HG03457 (cell line): ENCODE measurements around the gene EFR3B.
"Not testable (repeated sequence)": the region's sequence is repeated elsewhere in the genome, so short reads cannot be mapped to it uniquely, and the experiment has no call there.

Source experiments
- ATAC-seq: cut with Tn5 transposase; IDR thresholded peaks from one replicate; pipeline ENCODE4 v1.9.1; 2021; ENCODE audit warnings: moderate number of reproducible peaks; ENCODE audit not compliant: unreplicated experiment

EFR3B gene

DNA sequence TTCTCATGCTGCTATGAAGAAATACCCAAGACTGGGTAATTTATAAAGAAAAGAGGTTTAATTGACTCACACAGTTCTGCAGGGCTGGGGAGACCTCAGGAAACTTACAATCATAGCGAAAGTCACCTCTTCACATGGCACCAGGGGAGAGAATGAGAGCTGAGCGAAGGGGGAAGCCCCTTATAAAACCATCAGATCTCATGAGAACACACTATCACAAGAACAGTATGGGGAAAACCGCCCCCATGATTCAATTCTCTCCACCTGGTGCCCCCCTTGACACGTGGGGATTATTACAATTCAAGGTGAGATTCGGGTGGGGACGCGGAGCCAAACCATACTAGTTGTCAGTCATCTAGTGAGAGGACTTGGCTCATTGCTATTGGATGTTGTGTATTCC lies 60.5 kb downstream of the EFR3B start:
- not testable (repeated sequence) for ATAC-seq

DNA sequence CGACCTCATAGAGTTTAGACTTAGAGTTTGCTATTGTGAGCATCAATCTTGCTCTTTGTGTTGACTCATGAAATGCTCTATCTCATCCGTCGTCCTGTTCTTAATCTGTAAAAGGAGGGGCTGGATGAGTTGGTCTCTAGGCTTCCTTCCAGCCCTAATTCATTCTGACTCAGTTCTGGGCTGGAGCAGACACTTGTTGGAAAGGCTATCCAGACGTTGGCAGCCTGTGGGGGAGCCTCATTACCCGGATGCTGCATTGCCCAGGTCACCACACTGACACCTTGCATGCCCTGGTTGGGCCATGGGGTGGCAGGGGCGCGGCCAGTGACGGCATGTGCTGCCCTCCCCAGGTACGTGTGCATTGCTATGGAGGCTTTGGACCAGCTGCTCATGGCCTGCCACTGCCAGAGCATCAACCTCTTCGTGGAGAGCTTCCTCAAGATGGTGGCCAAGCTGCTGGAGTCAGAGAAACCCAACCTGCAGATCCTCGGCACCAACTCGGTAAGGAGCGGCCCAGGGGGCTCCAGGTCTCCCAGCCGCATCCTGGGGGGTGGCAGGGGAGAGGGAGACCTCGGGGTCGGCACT lies 61.5 kb downstream of the EFR3B start:
- no peak for ATAC-seq

DNA sequence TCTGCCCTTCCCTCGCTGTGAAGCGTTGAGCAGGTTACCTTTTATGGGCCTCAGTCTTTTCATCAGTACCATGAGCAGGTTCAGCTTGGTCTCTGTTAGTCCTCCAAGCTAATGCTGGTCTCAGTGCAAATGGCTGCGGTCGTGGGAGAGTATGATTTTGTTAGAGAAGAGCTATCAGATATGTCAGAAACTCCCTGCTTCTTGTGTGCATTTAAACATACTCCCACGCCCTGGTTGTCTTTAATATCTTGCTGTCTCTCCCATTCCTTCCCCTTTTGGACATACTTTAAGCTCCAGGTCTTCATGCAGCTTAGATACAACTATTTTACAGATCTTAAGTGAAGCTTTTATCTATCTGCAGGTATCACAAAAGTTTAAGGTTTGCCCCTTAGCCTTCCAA lies 62.9 kb downstream of the EFR3B start:
- ATAC-seq, result no peak

DNA sequence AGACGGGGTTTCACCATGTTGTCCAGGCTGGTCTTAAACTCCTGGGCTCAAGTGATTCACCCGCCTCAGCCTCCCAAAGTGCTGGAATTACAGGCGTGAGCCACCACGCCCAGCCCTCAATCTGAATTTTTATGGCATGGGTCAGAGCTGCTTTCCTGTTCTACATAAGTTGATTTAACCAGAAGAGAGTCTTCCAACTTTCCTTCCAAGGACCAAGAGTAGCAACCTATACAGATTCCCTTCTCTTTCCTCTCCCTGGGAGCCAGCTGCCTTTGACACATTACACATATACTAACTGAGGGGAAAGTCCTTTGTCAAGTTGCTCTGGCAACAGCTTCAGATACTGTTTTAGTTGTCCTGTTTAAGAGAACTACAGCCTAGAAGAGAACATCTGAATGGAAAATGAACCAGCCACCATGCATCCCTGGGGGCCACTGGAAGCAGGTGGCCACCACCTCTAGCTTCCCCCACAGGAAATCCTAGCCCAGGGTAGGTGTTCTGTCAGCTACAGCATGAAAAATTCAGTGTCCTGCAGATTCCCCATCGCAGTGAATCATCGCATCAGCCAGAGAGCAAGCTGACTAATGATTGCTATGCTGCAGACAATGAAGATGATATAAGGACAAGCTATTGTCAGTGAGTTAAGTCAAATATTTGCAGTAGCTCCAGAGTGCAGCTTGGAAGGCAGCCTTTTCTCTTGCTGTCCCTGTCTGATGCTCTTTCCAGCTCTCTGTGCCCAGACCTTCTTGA lies 63.6 kb downstream of the EFR3B start:
- no peak for ATAC-seq

DNA sequence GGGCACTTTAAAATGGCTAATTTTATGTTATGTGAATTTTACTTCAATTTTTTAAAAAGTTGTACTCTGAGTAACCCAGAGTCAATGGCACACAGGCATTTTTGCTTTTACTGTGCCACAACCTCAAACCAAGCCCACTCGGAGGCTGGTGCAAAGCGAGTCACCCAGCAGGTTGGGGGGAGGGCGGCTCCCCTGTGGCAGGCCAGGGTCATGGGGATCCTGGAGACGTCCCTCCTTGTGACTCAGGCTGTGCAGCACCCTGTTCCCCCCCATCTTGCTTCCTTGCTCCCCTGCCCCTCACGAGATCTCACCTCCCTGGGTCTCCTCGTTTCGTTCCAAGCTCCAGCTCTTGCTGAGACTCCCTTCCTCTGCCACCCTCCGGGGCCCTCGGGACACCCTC lies 67.9 kb downstream of the EFR3B start:
- ATAC-seq, result no peak

DNA sequence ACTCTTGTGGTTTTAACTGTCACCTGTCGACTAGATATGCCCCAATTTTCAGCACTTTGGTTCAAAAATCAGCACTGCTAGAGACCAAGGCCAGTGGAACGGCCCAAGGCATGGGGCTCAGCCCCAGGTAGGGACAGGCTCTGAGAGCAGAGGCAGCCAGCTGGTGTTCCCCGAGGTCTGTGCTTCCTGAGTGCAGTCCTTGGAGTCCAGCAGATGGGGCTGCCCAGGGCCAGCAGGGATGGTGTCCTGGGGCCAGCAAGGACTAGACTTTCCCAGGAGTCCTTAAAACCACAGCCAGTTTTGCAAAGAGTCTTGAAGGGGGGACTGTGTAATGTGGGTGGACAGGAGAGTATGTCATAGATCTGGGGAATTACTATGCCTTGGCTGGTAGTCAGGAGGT lies 70.2 kb downstream of the EFR3B start:
- no peak for ATAC-seq

DNA sequence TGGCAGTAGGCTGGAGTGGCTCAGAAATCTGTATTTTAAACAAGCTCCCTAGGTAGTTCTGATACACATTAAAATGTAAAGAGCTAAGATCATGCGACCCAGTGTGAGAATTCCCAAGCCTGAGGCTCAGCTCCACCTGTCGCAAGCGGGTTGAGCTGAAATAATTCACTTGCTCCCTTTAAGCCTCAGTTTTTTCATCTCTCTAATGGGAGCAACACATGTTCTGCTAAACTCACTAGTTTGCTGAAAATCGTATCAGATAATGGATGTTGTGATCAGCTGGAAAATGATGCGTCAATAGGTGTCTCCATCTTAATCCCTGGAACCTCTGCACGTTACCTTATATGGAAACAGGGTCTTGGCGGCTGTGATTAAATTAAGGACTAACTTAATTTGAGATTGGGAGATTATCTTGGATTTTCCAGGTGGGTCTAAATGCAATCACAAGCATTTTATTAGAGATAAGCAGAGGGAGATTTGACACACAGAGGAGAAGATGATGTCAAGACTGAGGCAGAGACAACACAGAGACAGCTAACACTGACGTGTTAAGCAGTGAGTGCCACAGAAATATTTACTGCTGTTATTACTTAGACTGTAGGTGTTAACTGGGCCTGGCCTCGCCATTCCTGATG lies 73.5 kb downstream of the EFR3B start:
- ATAC-seq, result no peak

DNA sequence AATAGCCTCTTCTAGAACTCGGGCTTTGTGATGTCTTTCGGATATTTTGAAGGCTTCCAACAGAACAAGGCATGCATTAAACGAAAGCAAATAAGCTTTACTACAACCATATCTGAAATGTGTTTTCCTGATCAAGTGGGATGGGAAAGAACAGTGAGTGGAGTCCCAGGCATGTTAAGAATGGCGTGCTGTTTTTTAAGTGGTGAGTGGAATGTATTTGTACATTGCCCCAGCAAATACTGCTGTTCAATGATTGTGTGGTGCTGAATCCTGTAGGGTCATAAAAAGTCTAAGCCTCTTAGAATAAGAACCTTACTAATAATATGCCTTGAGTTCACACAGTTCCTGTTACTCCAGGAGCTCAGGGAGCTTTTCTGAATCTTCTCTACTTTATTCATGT lies 74.0 kb downstream of the EFR3B start:
- no peak for ATAC-seq

DNA sequence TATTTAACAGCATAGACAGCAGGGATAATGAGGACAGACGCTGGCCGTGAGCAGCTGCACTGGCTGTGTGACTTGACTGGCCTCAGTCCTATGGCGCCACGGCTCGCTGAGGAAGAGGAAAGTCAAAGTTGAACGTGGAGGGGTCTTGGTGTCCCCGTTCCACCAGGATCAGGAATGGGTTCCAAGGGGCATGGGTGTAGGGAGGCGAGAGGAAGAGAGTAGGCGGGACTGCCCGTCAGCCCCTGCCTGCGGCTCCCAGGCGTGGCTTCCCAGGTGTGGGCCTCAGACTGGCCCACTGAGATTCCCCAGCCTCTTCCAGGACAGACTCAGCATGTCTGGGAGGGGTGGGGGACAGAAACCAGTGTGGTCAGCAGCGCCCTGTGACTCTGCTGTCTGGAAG lies 75.1 kb downstream of the EFR3B start:
- no peak for ATAC-seq

DNA sequence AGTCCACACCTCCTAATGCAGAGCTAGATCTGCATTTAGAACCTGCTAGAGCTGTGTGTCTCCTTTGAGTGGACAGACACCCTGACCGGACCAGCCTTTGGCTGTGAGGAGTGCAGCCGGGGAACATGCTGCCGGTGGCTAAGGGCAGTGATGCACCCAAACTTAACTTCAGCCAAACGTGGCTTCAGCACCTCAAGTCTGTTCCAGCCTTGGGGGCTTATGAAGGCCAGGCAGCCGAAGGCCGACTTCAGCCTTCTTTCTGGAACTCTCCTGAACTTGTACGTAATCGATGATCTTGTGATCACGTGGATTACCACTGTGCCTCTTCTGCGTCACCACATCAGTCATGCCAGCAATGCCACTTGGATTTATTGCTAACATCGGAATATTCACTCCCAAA lies 77.4 kb downstream of the EFR3B start:
- ATAC-seq, result no peak

DNA sequence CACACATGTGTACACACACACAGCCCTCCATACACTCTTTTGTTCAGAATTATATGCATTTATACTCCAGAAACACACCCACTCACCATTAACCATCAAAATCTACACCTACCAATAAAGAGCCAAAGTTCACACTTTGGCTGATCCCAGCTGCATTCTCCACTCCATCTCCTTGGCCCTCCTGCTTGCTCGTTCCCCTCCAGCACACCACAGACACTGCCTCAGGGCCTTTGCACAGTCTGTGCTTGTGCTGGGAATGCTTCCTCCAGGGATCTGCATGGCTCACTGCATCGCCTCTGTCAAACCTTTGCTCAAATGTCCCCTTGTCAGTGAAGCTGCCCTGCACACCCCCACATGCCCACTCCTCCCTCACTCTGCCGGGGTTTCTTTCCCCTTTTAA lies 80.5 kb downstream of the EFR3B start:
- ATAC-seq, result no peak

DNA sequence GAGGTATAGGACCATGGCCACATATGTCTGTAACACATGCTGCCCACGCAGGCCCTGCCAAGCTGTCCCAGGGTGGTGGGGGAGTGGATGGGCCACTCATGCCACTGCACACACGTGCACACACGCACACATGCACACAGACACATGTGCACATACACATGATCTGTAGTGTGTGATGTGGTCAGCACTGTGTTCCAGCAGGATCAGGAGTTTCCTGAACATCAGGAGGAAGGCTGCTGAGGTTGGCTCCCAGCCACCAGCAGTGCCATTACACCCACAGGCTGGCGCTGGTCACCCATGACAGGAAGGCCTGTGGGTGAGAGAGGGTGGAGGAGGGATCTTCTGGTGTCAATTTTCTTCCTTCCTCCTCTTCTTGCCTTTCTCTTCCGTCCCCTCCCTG lies 81.8 kb downstream of the EFR3B start:
- no peak for ATAC-seq

DNA sequence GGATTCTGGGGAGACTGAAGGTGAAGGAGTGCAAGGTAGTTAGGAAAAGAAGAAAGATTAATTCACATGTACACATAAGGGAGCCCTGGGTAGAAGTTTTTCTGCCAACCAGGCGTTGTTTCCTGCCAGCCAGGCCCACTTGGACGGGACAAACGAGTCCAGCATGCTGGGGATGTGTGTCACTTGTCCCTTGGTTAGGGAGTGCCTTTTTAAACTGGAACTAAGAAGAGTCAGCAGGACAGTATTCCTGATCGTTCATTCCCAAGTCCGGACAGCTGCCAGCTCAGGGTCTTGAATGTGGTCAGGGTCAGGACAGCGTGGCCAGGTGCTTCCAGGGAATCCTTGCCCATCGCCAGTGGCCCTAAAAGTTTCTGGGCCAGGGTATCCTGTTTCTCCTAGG lies 83.3 kb downstream of the EFR3B start:
- no peak for ATAC-seq

DNA sequence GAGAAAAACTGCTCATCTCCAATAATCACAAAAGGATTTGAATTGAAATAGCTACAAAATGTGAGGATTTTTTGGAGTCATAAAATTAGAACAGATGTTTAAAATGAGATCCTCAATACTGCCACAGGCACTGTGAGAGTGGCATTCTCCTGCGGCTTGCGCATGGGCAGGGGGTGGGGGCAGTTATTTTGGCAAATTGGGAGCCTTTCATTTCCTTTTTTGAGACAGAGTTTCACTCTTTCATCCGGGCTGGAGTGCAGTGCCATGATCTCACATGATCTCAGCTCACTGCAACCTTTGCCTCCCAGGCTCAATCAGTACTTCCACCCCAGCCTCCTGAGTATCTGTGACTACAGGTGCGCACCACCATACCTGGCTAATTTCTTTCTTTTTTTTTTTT lies 84.1 kb downstream of the EFR3B start:
- no peak for ATAC-seq

DNA sequence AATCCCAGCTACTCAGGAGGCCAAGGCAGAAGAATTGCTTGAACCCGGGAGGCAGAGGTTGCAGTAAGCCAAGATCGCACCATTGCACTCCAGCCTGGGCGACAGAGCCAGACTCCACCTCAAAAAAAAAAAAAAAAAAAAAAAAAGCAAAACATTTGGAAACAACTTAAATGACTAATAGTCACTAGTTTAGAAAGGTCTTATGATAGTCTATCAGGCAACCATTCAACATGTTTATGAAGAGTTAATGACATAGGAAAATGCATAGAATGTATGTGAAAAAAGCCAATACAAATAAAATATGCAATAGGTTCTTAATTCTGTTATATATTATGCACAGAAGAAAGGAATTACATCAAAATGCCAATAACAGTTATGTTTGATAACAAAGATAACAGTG lies 85.2 kb downstream of the EFR3B start:
- ATAC-seq, result not testable (repeated sequence)

DNA sequence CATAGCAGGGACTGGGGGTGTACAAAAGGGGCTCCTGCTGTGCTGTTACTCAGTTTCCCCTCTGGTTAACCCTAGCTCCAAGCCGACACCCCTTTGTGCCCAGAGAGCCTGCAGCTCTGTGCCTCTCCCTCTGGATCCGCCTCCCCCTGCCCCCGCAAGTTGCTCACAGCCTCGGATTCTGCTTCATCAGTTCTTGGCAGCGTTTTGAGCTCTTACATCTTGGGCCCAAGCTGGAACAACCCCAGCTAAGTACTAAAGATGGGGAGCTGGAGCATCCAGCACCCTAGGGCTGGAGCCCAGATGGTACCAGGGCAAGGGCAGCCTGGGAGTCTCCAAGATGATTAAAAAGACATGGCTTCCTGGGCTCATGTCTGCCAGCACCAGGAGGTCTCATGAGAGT lies 85.8 kb downstream of the EFR3B start:
- no peak for ATAC-seq

DNA sequence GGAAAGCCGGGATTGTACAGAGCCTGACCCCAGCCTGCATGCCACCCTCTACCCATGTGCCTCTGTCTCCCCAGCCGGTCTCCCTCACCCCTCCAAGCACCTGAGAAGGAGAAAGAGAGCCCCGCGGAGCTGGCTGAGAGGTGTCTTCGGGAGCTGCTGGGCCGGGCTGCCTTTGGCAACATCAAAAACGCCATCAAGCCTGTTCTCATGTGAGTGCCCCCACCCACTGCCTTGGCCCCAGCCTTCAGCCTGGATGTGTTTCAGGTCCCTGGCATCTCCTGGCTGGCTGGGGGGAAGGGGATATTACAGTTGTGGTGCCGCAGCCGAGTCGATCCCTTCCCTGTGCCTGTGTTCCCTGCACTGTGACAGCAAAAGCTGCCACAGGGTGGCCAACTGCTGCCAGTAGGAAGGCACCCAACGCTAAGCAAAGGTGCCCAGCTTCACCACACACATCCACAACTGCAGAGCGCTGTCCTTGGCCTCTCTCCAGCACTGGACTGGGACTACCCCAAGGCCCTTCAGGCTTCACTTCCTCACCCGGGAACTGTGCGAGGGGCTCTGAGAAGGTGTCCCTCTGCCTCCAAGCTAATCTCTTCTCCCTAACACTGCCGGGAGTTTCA lies 88.1 kb downstream of the EFR3B start:
- ATAC-seq, result no peak

DNA sequence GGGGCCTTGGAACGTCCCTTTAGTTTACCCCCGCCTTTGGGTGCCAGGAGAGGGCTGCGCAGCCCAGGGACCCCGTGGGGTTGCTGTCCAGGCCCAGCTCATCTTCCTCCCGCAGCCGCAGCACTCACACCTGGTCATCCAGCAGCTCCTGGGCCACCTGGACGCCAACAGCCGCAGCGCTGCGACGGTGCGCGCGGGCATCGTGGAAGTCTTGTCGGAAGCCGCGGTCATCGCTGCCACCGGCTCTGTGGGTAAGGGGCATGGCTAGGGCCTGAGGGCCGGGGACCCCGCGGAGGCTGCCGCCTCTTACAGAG lies 89.3 kb downstream of the EFR3B start:
- no peak for ATAC-seq

DNA sequence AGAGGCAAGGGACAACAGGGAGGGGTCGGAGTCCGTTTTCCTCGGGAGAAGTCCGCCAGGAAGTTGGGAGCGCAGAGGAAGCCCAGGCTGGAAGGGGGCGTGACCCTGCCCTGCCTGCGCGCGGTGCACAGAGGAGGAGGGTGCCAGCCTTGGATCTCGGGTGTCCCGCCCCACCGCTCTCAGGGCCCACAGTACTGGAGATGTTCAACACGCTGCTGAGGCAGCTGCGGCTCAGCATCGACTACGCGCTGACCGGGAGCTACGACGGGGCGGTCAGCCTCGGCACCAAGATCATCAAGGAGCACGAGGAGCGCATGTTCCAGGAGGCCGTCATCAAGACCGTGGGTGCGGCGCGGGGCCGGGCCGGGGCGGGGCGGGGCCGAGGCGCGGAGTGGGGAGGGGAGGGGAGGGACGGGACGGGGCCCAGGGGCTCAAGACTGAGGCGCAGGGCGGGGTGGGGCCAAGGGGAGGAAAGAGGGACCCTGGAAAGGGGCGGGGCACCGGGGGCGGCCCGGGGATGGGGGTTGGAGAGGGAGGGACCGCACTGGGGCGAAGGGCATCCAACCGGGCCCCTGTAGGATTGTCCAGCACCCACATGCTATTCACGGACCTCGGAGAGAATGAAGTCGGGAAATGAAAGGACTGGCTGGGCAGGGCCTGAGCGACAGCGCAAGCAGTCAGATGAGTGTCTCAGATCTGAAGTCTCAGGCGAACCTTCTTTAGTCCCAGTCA lies 89.9 kb downstream of the EFR3B start:
- no peak for ATAC-seq

DNA sequence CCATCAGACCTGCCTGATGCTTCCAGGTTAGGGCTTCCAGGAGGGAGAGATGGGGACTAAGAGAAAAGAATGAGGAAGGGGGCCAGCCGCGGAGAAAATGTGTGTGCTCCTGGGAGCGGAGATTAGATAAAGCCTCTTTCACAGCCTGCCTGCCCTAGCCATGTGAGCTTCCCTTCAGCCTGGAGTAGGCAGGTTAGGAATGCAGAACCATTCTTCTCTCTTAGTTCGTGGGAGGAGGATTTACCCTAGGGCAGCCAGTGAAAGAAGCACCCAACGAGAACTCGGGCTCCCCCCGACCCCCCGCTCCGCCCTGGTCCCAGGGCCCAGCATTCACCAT lies 90.4 kb downstream of the EFR3B start:
- ATAC-seq, result no peak

DNA sequence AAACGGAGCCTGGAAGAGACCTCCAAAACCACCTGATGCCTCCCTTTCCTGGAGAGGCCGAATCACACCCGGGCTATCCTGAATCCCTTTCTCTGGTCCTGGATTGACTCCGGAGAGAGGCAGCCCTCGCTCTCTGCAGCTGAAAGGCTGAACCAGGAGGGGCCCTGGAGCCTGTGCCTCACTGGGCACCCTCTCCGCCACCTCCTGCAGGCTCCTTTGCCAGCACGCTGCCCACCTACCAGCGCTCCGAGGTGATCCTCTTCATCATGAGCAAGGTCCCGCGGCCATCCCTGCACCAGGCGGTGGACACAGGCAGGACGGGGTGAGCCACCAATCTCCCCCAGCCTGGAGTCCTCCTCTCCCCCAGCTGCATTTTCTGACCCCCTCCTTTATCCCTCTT lies 90.8 kb downstream of the EFR3B start:
- ATAC-seq, result no peak

DNA sequence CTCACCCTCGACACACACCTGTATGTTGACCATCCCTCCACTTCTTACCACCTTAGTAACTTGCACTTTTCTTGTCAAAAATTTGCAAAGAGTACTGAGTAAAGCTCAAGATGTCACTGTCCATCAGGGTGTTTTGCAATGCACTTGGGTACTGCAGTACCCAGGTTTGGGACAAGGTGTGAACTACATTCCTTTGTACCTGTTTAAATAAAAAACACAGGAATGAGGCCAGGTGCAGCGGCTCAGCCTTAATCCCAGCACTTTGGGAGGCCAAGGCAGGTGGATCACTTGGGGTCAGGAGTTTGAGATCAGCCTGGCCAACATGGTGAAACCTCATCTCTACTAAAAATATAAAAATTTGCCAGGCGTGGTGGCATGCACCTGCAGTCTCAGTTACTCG lies 98.7 kb downstream of the EFR3B start:
- not testable (repeated sequence) for ATAC-seq
